Non-pigmented ciliary epithelial cell (primary cell): Measurements from ENCODE around the gene ZDHHC20.

Experiments
- DNase-seq: peaks from one replicate; pipeline ENCODE4 v3.0.0-alpha.2; 2010; ENCODE audit warnings: low read depth

Gene ZDHHC20

GRCh38 chr13:21326155-21327031 is 132.7 kb downstream of the ZDHHC20 start:
- no peak for DNase-seq

GRCh38 chr13:21324803-21325202 is 134.3 kb downstream of the ZDHHC20 start:
- DNase-seq = no peak

GRCh38 chr13:21322988-21323387 is 136.1 kb downstream of the ZDHHC20 start:
- DNase-seq = no peak
